Measurements from ENCODE around the gene FGF8.
A peak's percentile ranks its signal among the peaks of the same experiment; 100 is the strongest.

The FGF8 gene, protein sequence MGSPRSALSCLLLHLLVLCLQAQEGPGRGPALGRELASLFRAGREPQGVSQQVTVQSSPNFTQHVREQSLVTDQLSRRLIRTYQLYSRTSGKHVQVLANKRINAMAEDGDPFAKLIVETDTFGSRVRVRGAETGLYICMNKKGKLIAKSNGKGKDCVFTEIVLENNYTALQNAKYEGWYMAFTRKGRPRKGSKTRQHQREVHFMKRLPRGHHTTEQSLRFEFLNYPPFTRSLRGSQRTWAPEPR

DNA sequence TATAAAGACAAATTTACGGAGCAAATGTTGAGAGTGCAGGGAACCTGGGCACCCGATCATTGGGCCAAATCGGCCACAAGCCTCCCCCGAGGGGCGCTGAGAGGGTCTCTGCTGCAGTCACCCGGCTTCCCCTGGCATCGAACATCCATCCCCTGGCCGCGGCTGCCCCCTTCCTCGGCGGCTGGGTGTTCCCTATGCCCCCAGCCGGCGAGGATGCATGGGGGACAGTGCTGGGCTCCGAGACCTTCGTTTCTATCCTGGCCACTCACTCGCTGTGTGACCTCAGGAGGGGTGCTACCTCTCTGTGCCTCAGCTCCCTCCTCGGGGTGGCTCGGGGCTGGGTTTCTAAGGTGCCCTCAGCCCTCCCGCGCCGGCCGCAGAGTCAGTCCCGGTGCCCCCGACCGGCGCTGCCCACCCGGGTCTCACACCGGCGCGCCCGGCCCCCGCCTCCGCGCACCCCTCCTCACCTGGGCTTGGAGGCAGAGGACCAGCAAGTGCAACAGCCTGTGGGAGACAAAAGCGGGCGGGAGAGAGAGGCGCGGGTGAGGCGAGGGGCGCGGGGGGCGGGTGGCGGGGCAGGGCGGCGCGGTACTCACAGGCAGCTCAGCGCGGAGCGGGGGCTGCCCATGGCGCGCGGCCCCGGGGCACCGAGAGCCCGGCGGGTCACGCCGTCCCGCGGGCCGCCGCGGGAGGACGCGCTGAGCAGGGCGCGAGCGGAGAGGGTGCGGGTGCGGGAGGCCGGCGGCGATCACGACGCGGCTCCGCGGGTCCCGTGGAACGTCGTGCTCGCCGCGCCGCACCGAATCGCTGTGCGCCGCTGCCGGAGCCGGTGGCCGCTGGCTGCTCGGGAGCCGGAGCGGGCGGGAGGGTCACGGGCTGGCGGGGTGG is at the start of gene FGF8:
Gene FGF8 (minus strand): TSS at position 842 of the 888 bp plus-strand sequence. CDS start 214 bp downstream, at position 628.
- no peak for DNase-seq (ENCODE audit: low read depth in 1 of 2, low spot score in 1 of 2)
- in situ Hi-C loops (cut with HindIII; ENCODE audit: low pct_unique_long_range_greater_than_20kb, low sequenced_read_pairs), result no loop called here
- TF ChIP-seq JUND (IDR thresholded peaks at IDR 0.05; ENCODE audit: low read depth), result no peak

- in situ Hi-C loops (cut with HindIII; ENCODE audit: low pct_unique_long_range_greater_than_20kb, low sequenced_read_pairs), result no loop called here
- no peak for DNase-seq (ENCODE audit: low read depth in 1 of 2, low spot score in 1 of 2)
- no peak for TF ChIP-seq JUND (IDR thresholded peaks at IDR 0.05; ENCODE audit: low read depth)
Observed at GRCh38 chr10:101824736-101825135, 48.8 kb upstream of the FGF8 start.

- in situ Hi-C loops (cut with HindIII; ENCODE audit: low pct_unique_long_range_greater_than_20kb, low sequenced_read_pairs), result no loop called here
- no peak for TF ChIP-seq JUND (IDR thresholded peaks at IDR 0.05; ENCODE audit: low read depth)
- no peak for DNase-seq (ENCODE audit: low read depth in 1 of 2, low spot score in 1 of 2)
Observed at GRCh38 chr10:101818872-101819633, 43.1 kb upstream of the FGF8 start.

- DNase-seq (ENCODE audit: low read depth in 1 of 2, low spot score in 1 of 2), result peak; percentile 97 to 100
- peak; percentile 89 for TF ChIP-seq JUND (IDR thresholded peaks at IDR 0.05; ENCODE audit: low read depth)
- in situ Hi-C loops (cut with HindIII; ENCODE audit: low pct_unique_long_range_greater_than_20kb, low sequenced_read_pairs), result no loop called here
Observed at GRCh38 chr10:101818119-101818871, 42.4 kb upstream of the FGF8 start, which contains the start of gene OGA. Gene OGA (minus strand): TSS chr10:101818444. CDS start chr10:101818022, 422 bp downstream.

GRCh38 chr10:101817337-101818118 is 41.6 kb upstream of the FGF8 start:
- in situ Hi-C loops (cut with HindIII; ENCODE audit: low pct_unique_long_range_greater_than_20kb, low sequenced_read_pairs), result no loop called here

GRCh38 chr10:101816913-101817336 is 41.0 kb upstream of the FGF8 start:
- in situ Hi-C loops (cut with HindIII; ENCODE audit: low pct_unique_long_range_greater_than_20kb, low sequenced_read_pairs), result no loop called here
- TF ChIP-seq JUND (IDR thresholded peaks at IDR 0.05; ENCODE audit: low read depth), result no peak
- no peak for DNase-seq (ENCODE audit: low read depth in 1 of 2, low spot score in 1 of 2)

More at GRCh38 chr10:101817337-101818118, 41.6 kb upstream of the FGF8 start:
- no peak for TF ChIP-seq JUND (IDR thresholded peaks at IDR 0.05; ENCODE audit: low read depth)
- DNase-seq (ENCODE audit: low read depth in 1 of 2, low spot score in 1 of 2), result peak; percentile 70 to 97

DNA sequence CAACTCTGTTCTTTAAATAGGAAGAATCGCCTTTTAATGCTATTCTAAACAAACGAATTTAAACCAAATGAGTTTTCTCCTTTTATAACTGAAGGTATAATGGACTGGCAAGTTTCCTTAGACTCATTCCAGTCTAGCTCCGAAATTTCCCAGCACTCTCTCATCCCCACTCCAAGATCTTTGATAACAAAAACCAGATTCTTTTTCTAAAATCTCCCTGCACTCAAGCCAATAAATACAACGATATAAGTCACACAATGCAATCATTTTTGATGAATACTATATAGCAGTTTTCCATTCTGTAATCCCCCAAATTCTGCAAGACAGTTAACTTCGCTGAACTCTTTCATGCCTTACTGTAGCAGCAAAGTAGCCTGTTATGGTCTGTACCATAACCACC is 40.5 kb upstream of the FGF8 start:
- TF ChIP-seq JUND (IDR thresholded peaks at IDR 0.05; ENCODE audit: low read depth), result no peak
- no peak for DNase-seq (ENCODE audit: low read depth in 1 of 2, low spot score in 1 of 2)
- in situ Hi-C loops (cut with HindIII; ENCODE audit: low pct_unique_long_range_greater_than_20kb, low sequenced_read_pairs), result no loop called here

- peak in 1 of 2 experiments; percentile 24 for DNase-seq (ENCODE audit: low read depth in 1 of 2, low spot score in 1 of 2)
- in situ Hi-C loops (cut with HindIII; ENCODE audit: low pct_unique_long_range_greater_than_20kb, low sequenced_read_pairs), result no loop called here
- TF ChIP-seq JUND (IDR thresholded peaks at IDR 0.05; ENCODE audit: low read depth), result no peak
Observed at GRCh38 chr10:101814466-101815071, 38.7 kb upstream of the FGF8 start.

DNA sequence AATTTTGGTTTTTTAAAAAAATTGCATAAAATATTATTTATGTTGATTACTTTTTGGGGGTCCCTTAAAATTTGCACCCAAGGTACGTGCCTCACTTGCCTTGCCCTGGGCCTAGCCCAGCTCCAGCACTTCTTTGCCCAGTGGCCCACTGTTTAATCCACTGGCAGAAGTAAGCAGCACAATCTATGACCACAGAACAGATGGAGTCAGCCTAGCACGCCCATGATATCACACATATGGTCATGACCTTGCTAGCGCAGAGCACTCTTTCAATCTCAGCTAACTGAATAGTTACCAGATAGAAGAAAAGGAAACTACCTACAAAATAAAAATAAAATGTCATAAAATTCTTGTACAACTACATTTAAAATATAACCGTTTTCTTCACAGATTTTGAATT is 36.7 kb upstream of the FGF8 start:
- DNase-seq (ENCODE audit: low read depth in 1 of 2, low spot score in 1 of 2), result no peak
- in situ Hi-C loops (cut with HindIII; ENCODE audit: low pct_unique_long_range_greater_than_20kb, low sequenced_read_pairs), result no loop called here
- no peak for TF ChIP-seq JUND (IDR thresholded peaks at IDR 0.05; ENCODE audit: low read depth)

DNA sequence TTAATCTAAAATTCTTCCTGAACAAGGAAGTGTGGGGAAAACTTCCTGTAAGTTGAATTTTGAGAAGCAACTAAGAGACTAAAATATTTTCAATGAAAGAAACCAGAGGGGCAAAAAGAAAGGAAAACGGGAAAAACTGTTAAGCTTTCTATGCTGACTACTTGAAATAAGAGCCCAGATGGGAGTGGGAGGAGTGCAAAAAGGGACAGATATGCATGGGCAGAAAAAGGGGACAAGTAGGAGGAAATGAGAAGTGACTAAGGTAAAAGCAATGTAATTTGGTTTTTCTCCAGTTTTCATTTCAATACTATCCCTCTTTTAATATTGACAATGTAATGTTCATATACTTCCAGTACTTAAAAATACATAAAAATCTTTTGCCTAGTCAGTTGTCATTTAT is 31.2 kb upstream of the FGF8 start:
- DNase-seq (ENCODE audit: low read depth in 1 of 2, low spot score in 1 of 2), result no peak
- in situ Hi-C loops (cut with HindIII; ENCODE audit: low pct_unique_long_range_greater_than_20kb, low sequenced_read_pairs), result no loop called here
- no peak for TF ChIP-seq JUND (IDR thresholded peaks at IDR 0.05; ENCODE audit: low read depth)

DNA sequence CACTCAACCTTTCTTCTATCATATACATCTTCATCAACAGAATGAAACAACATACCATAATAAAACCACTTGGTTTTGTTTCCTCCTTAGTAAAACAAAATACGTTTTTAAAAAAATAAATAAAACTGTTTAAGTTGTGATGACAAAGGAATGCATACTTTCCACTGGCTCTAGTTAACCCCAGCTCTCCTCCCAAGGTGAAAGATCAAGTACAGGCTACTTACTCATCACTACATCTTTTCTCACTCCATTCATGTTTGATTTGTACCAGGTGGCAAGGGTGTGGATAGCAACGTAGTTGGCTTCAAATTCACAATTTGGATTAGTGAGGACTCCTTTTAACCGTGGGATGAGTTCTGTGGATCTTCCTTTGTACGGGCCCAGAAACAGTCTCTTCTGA is 27.6 kb upstream of the FGF8 start:
- in situ Hi-C loops (cut with HindIII; ENCODE audit: low pct_unique_long_range_greater_than_20kb, low sequenced_read_pairs), result no loop called here
- DNase-seq (ENCODE audit: low read depth in 1 of 2, low spot score in 1 of 2), result no peak
- TF ChIP-seq JUND (IDR thresholded peaks at IDR 0.05; ENCODE audit: low read depth), result no peak
